ENCODE measurements around the gene GNAI3. TPM values are rescaled to one million over a fixed set of nuclear protein-coding genes. Genes with fewer than 3 reads are reported as not detected.

The GNAI3 gene
- total RNA-seq, 1 experiment from 2014 or later = 9.9 TPM

DNA sequence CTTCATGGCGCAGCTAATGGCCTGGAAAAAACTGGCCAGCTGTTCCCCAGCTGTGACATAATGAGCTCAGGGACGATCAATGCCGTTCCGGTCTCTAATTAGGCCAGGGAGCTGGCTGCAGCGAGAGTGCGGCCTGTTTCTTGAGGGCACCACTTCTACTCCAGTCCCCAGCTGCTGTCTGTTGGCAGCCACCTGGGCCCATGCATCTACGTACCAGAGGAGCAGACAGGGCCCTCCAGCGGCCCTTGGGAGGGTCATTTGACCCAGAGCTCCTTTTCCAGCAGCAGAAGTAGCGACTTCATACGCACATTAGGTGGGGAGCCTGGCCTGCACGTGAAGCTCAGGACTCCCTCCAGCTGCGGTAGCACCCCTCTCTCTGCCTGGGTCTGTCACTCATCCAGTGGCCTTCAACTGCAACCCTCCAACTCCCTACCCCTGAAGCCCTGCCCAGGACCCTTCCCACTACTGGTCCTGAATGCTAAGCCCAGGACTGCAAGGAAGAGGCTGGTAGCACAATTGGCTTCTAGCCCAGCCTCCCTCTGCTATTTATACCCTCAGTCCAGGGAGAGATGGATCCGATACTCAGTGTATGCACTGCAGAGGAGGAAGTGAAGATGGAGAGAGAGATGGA lies 17.8 kb upstream of the GNAI3 start:
- no peak for DNase-seq
- Histone ChIP-seq H2BK5ac (ENCODE audit: insufficient read length, low read length) (no peak overlapping the region), H3T11ph (ENCODE audit: low read length) (no peak overlapping the region), H3K18ac (ENCODE audit: insufficient read length, low read depth, low read length) (no peak overlapping the region), H3K4me1 (ENCODE audit: insufficient read depth, low read length) (no peaks in the 10 kb centered on the region), H3K23ac (ENCODE audit: insufficient read length, low read depth, low read length) (no peak overlapping the region), H3K9me3 (ENCODE audit: control insufficient read depth, low read depth, low read length) (no peaks in the 10 kb centered on the region), H3K79me1 (ENCODE audit: insufficient read depth, low read depth, low read length, poor library complexity, severe bottlenecking) (no peaks in the 10 kb centered on the region), H4K8ac (replicated peaks; ENCODE audit: insufficient read length, low read depth, low read length) (no peak overlapping the region), H2AFZ (ENCODE audit: low read length) (no peak overlapping the region), H4K20me1 (ENCODE audit: control insufficient read depth, insufficient read depth, insufficient read length) (no peaks in the 10 kb centered on the region), H2BK12ac (ENCODE audit: insufficient read length, low read depth, low read length) (no peak overlapping the region), H3K4me2 (ENCODE audit: insufficient read depth, insufficient read length, low read length) (no peak overlapping the region), H2BK20ac (ENCODE audit: low read depth, low read length, poor library complexity, severe bottlenecking) (no peak overlapping the region), H3K56ac (ENCODE audit: insufficient read length, low read depth, low read length) (no peak overlapping the region), H2BK120ac (ENCODE audit: low read depth, low read length, poor library complexity, severe bottlenecking) (no peak overlapping the region), H3K27me3 (ENCODE audit: insufficient read depth, low read length) (no peaks in the 10 kb centered on the region), H3K27ac (ENCODE audit: insufficient read length, low read depth, low read length) (no peak overlapping the region), H3K14ac (ENCODE audit: insufficient read depth, low read length) (no peak overlapping the region; the same call in 1 of the 2 replicates), H3K4ac (ENCODE audit: low read depth, low read length) (no peak overlapping the region), H2BK15ac (ENCODE audit: low read depth, low read length) (no peak overlapping the region), H2AK5ac (ENCODE audit: insufficient read length, low read length) (no peak overlapping the region), H4K91ac (ENCODE audit: insufficient read length, low read depth, low read length) (no peak overlapping the region), H3K23me2 (ENCODE audit: insufficient read length, low read depth, low read length, poor library complexity, severe bottlenecking) (peaks cover 4% of the 10 kb centered on the region), H3K9ac (ENCODE audit: extremely low read depth, insufficient read length, low read length) (no peak overlapping the region), H3K79me2 (ENCODE audit: insufficient read depth, low read length) (no peaks in the 10 kb centered on the region), H4K5ac (ENCODE audit: insufficient read length, low read depth, low read length) (no peak overlapping the region)
- no CpG with 5 or more reads among the region's 13 CpGs for WGBS (ENCODE audit: extremely low coverage, insufficient read length, low lambda C conversion rate)
- Mint-ChIP-seq H3K4me1 (peaks cover 4 to 8% of the 10 kb centered on the region in 2 experiments), H3K27me3 (ENCODE audit: low read depth) (peaks cover 20% of the 10 kb centered on the region), H3K27ac (no peak overlapping the region; a peak in 1 of 7 replicates), H3K9me3 (no peaks in the 10 kb centered on the region; a peak in 1 of 5 replicates), H3K4me3 (no peak overlapping the region), H3K36me3 (ENCODE audit: insufficient read depth in 1 of 3, low read depth in 3 of 3) (no peaks in the 10 kb centered on the region)
- TF ChIP-seq, protein P1, sequence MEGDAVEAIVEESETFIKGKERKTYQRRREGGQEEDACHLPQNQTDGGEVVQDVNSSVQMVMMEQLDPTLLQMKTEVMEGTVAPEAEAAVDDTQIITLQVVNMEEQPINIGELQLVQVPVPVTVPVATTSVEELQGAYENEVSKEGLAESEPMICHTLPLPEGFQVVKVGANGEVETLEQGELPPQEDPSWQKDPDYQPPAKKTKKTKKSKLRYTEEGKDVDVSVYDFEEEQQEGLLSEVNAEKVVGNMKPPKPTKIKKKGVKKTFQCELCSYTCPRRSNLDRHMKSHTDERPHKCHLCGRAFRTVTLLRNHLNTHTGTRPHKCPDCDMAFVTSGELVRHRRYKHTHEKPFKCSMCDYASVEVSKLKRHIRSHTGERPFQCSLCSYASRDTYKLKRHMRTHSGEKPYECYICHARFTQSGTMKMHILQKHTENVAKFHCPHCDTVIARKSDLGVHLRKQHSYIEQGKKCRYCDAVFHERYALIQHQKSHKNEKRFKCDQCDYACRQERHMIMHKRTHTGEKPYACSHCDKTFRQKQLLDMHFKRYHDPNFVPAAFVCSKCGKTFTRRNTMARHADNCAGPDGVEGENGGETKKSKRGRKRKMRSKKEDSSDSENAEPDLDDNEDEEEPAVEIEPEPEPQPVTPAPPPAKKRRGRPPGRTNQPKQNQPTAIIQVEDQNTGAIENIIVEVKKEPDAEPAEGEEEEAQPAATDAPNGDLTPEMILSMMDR (conservative IDR thresholded peaks at IDR 0.05) = no peak

Measured in H9 (cell line).